GM12878 (cell line): ENCODE results near the gene PHACTR3. TPM values are rescaled to one million over a fixed set of nuclear protein-coding genes. Genes with fewer than 3 reads are reported as not detected.

Experiments used
- ATAC-seq: fragments of 200-7000 bp; cut with Tn5 transposase; 3 replicates; pipeline ENCODE4 v1.9.1; 2020; ENCODE audit warnings: mild to moderate bottlenecking, moderate library complexity
- BruUV-seq: library from RNA; stranded (reverse); fragments of 400-500 nt; replicated peaks from 2 replicates; lab custom pipeline; 2021; lab: Mats Ljungman, UMichigan
- CTCF ChIA-PET: fragments of 300-600 bp; sonication (Branson Sonifier 250); formaldehyde crosslinking; extraction: SDS; loops from one replicate; lab custom pipeline; 2021; ENCODE audit warnings: inconsistent platforms; lab: Yijun Ruan, JAX
- POLR2A ChIA-PET: fragments of 350-600 bp; formaldehyde crosslinking; extraction: SDS; loops from one replicate; lab custom pipeline; 2021; ENCODE audit warnings: inconsistent platforms; lab: Charles Lee
- RAD21 ChIA-PET: fragments of 300-600 bp; sonication (Branson Sonifier 250); formaldehyde crosslinking; loops from one replicate; lab custom pipeline; 2023; ENCODE audit warnings: antibody characterized with exemption; ENCODE audit not compliant: unreplicated experiment; lab: Charles Lee
- SMC1A ChIA-PET: fragments of 300-600 bp; sonication (Branson Sonifier 250); formaldehyde crosslinking; loops from one replicate; lab custom pipeline; 2023; ENCODE audit not compliant: unreplicated experiment, uncharacterized antibody; lab: Charles Lee
- DNase-seq: peaks from one replicate; pipeline ENCODE4 v3.0.0-alpha.2; 2011; ENCODE audit warnings: low read depth, low spot score
- FAIRE-seq: peaks from 3 replicates; lab custom pipeline; 2011; peaks lifted over from hg19 to GRCh38; lab: Jason Lieb, UNC
- H2AFZ ChIP-seq: 2 replicates; pipeline ENCODE4 v1.6.0; 2011; ENCODE audit warnings: low read depth, low read length, control low read depth; ENCODE audit not compliant: control insufficient read depth
- H3K27ac ChIP-seq: 2 replicates; pipeline ENCODE4 v1.5.1; 2011; ENCODE audit warnings: control low read depth; ENCODE audit not compliant: control insufficient read depth, insufficient read depth
- H3K27me3 ChIP-seq, 2 experiments: replicated peaks in 1 of 2; 2 replicates each; pipeline versions ENCODE4 v1.6.0 to v1.6.1; 2011; ENCODE audit warnings: low read length in 1 of 2; ENCODE audit not compliant: control insufficient read depth in 2 of 2, insufficient read depth in 2 of 2
- H3K36me3 ChIP-seq, 2 experiments: 2 replicates each; pipeline ENCODE4 v1.5.1; 2011; ENCODE audit warnings: low read length in 1 of 2; ENCODE audit not compliant: control insufficient read depth in 2 of 2, insufficient read depth in 2 of 2
- H3K4me1 ChIP-seq: 2 replicates; pipeline ENCODE4 v1.6.1; 2011; ENCODE audit warnings: mild to moderate bottlenecking, low read length, moderate library complexity, mixed read lengths; ENCODE audit not compliant: control insufficient read depth, insufficient read depth
- H3K4me2 ChIP-seq: 2 replicates; pipeline ENCODE4 v1.6.0; 2011; ENCODE audit warnings: control low read depth; ENCODE audit not compliant: control insufficient read depth, insufficient read depth
- H3K4me3 ChIP-seq: fragments of 200-600 bp; sonication (generic); 2 replicates; pipeline ENCODE4 v1.5.1; 2016
- H3K79me2 ChIP-seq: 2 replicates; pipeline ENCODE4 v1.6.0; 2011; ENCODE audit warnings: low read length; ENCODE audit not compliant: control insufficient read depth, insufficient read depth
- H3K9ac ChIP-seq: 2 replicates; pipeline ENCODE4 v1.8.0; 2011; ENCODE audit warnings: low read length, control low read depth, mixed read lengths; ENCODE audit not compliant: control insufficient read depth, insufficient read depth
- H3K9me3 ChIP-seq: replicated peaks from 3 replicates; pipeline ENCODE4 v1.5.1; 2011; ENCODE audit warnings: mild to moderate bottlenecking, low read length; ENCODE audit not compliant: control insufficient read depth, insufficient read depth
- H4K20me1 ChIP-seq: 2 replicates; pipeline ENCODE4 v1.6.0; 2011; ENCODE audit not compliant: control insufficient read depth, insufficient read depth
- ASH2L ChIP-seq: fragments of 300-600, 200-600 bp; sonication (generic); IDR thresholded peaks from 2 replicates; pipeline ENCODE4 v1.6.1; 2017; ENCODE audit warnings: low read depth, mild to moderate bottlenecking, borderline replicate concordance
- ATF7 ChIP-seq: fragments of 450-650 bp; IDR thresholded peaks from 2 replicates; pipeline ENCODE4 v1.6.1; 2016; ENCODE audit warnings: low read depth, mild to moderate bottlenecking
- CBX3 ChIP-seq: fragments of 200-600 bp; sonication (generic); IDR thresholded peaks from 2 replicates; pipeline ENCODE4 v1.6.1; 2016; ENCODE audit warnings: low read depth, borderline replicate concordance
- CEBPZ ChIP-seq: fragments of 150-350 bp; IDR thresholded peaks from 2 replicates; pipeline ENCODE4 v1.6.1; 2016; ENCODE audit warnings: low read depth, low read length
- FOS ChIP-seq: IDR thresholded peaks from 3 replicates; pipeline ENCODE4 v1.6.1; 2011; ENCODE audit warnings: borderline replicate concordance; ENCODE audit not compliant: insufficient read length; ENCODE audit errors: extremely low read depth
- FOXK2 ChIP-seq: fragments of 450-650 bp; IDR thresholded peaks from 2 replicates; pipeline ENCODE4 v1.6.1; 2017; ENCODE audit warnings: mild to moderate bottlenecking, moderate library complexity
- HDAC2 ChIP-seq: fragments of 200-600 bp; sonication (generic); IDR thresholded peaks from 2 replicates; pipeline ENCODE4 v1.6.1; 2017
- IKZF2 ChIP-seq, 2 experiments: fragments of 450-650 bp; IDR thresholded peaks; 2 replicates each; pipeline ENCODE4 v1.6.1; 2017; ENCODE audit warnings: mild to moderate bottlenecking in 2 of 2, moderate library complexity in 2 of 2
- IRF3 ChIP-seq: fragments of 450-650 bp; IDR thresholded peaks from 2 replicates; pipeline ENCODE4 v1.6.1; 2014; ENCODE audit warnings: mild to moderate bottlenecking
- NFIC ChIP-seq: IDR thresholded peaks from 2 replicates; pipeline ENCODE4 v1.6.1; 2012; ENCODE audit warnings: low read depth, mild to moderate bottlenecking, inconsistent platforms, low read length, moderate library complexity
- PML ChIP-seq: IDR thresholded peaks from 2 replicates; pipeline ENCODE4 v1.6.1; 2012; ENCODE audit warnings: low read length, inconsistent platforms
- SIN3A ChIP-seq: IDR thresholded peaks from 2 replicates; pipeline ENCODE4 v1.6.1; 2012; ENCODE audit warnings: low read depth, low read length, improper control_type of control experiment
- STAT1 ChIP-seq: fragments of 450-650 bp; conservative IDR thresholded peaks from 2 replicates; pipeline ENCODE4 v1.6.1; 2014; ENCODE audit warnings: antibody characterized with exemption, mild to moderate bottlenecking
- TCF3 ChIP-seq: IDR thresholded peaks from 2 replicates; pipeline ENCODE4 v1.6.1; 2012; ENCODE audit warnings: low read depth, mild to moderate bottlenecking, low read length, borderline replicate concordance; ENCODE audit not compliant: insufficient read depth
- ZNF217 ChIP-seq: fragments of 450-650 bp; IDR thresholded peaks from 2 replicates; pipeline ENCODE4 v1.6.1; 2017; ENCODE audit warnings: antibody characterized with exemption, mild to moderate bottlenecking
- ZNF24 ChIP-seq: fragments of 450-650 bp; IDR thresholded peaks from 2 replicates; pipeline ENCODE4 v1.6.1; 2017; ENCODE audit warnings: antibody characterized with exemption, mild to moderate bottlenecking
- WGBS: methylation state at CpG from one replicate; pipeline ENCODE4 v1.1.6; 2016; ENCODE audit warnings: low lambda C conversion rate; ENCODE audit not compliant: insufficient replicate concordance, insufficient coverage; ENCODE audit errors: missing lambda C conversion rate; 5-methylcytosine and 5-hydroxymethylcytosine counted together
- in situ Hi-C: fragments of 300-500 bp; cut with MboI; formaldehyde crosslinking; loops from 9 replicates; pipeline ENCODE4 v1.14.3; 2018; ENCODE audit warnings: mixed read lengths
- intact Hi-C: fragments of 100-400 bp; cut with micrococcal nuclease; formaldehyde crosslinking; loops from one replicate; pipeline ENCODE4 v1.14.2; 2022; ENCODE audit not compliant: unreplicated experiment
- polyA plus RNA-seq, 11 experiments: library from polyadenylated mRNA; depleted of rRNA in 4 of 11; unstranded in 6 of 11; stranded (reverse) in 5 of 11; fragments of >200 nt; fragmentation: Nextera tagmentation in 4 of 11; fragmentation: Illumina TruSeq in 1 of 11; extraction: Ambion mirVana in 4 of 11; extraction: Trizol in 1 of 11; gene quantifications; 1 replicate in 1 of 11; 2 replicates in 10 of 11; pipeline versions ENCODE4 v1.2.1 to v1.2.3, GENCODE V29; 2011 to 2016; ENCODE audit warnings: inconsistent platforms in 2 of 11, missing spikeins in 2 of 11, low read depth in 1 of 11
- total RNA-seq, 4 experiments: library from RNA; depleted of rRNA in 3 of 4; stranded (reverse); fragments of >200 nt in 3 of 4; fragmentation: Illumina TruSeq in 1 of 4; extraction: Trizol in 1 of 4; gene quantifications; 2 replicates each; pipeline versions ENCODE4 v1.2.1 to v1.2.3, GENCODE V29; 2013 to 2021
- TF ChIP-seq, protein P1 (sequence below): fragments of 450-650 bp; IDR thresholded peaks from 2 replicates; pipeline ENCODE4 v1.6.1; 2017; ENCODE audit warnings: mild to moderate bottlenecking, low read depth, inconsistent platforms; ENCODE audit not compliant: poor library complexity, severe bottlenecking

Gene PHACTR3
- total and polyA plus RNA-seq, 10 of the 15 experiments (the other 5 are each of a cell fraction or from before 2014, with no cell fraction given) = 0.17 to 2.7 (median 0.27) TPM; not detected in 1

DNA sequence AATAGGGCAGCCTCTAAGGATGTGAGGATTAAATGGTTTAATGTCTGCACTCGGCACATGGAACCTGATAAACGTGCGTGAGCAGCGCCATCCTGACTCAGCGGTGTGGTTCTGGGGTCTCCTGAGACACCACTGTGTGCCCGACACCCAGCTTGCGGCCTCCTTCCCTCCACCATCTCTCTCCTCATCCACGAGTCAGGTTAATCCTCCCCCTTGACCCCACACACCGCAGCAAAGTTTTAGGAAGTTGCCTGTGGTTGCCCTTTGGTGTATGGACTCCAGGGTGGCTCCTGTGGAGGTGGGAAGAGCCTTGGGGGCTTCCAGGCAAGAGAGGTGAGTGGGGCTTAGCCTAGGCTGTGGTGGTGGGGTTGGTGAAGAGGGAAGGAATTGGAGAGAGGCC lies 68.2 kb downstream of the PHACTR3 start (continued):
- TF ChIP-seq, protein P1, sequence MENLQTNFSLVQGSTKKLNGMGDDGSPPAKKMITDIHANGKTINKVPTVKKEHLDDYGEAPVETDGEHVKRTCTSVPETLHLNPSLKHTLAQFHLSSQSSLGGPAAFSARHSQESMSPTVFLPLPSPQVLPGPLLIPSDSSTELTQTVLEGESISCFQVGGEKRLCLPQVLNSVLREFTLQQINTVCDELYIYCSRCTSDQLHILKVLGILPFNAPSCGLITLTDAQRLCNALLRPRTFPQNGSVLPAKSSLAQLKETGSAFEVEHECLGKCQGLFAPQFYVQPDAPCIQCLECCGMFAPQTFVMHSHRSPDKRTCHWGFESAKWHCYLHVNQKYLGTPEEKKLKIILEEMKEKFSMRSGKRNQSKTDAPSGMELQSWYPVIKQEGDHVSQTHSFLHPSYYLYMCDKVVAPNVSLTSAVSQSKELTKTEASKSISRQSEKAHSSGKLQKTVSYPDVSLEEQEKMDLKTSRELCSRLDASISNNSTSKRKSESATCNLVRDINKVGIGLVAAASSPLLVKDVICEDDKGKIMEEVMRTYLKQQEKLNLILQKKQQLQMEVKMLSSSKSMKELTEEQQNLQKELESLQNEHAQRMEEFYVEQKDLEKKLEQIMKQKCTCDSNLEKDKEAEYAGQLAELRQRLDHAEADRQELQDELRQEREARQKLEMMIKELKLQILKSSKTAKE = no peak
- TF ChIP-seq IRF3 (no peak), CBX3 (no peak), FOXK2 (no peak), HDAC2 (no peak), ATF7 (no peak), SIN3A (no peak), IKZF2 (IDR thresholded peaks at IDR 0.05) (no peak)
- TF ChIP-seq, all 136 proteins: peak for 0

DNA sequence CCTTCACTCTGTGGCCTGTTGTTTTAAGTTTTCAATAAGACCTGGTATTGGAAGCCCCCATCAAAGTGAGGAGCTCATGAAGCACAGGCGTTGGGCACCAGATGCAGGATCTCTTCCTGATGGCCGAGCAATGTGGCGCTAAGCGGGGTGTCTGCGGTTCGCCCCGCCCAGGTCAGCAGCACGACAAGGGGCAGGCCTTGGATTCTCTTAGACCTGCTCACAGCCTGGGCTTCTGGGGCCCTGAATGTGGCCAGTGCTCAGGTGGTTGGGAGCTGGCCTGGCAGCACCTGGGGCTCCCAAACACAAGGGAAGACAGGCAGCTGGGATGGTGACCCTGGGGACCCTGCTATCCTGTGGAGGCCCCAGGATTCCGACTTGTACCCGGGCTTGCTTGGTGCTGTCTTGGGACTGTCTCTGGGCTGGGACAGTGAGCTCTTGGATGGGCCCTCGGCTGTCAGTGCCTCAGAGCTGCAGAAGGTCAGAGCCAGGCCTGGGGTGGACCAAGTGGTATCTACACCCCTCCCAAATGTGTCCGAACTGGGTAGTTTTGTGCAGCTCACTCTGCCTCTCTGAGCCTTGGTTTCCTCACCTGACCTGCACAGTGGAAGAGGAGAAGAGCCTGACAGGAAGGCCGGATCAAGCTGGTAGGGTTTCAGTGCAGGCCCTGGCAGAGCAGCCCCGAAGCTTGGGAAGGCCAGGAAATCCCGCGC lies 69.1 kb downstream of the PHACTR3 start:
- Histone ChIP-seq H3K4me1 (no peaks in the 10 kb centered on the region), H3K27ac (no peak overlapping the region), H2AFZ (no peak overlapping the region), H4K20me1 (no peaks in the 10 kb centered on the region), H3K79me2 (no peaks in the 10 kb centered on the region), H3K4me2 (no peak overlapping the region), H3K9ac (no peak overlapping the region), H3K36me3 (no peaks in the 10 kb centered on the region), H3K27me3 (no peaks in the 10 kb centered on the region; a peak in 2 of 4 replicates), H3K9me3 (no peaks in the 10 kb centered on the region), H3K4me3 (no peak overlapping the region)
- POLR2A ChIA-PET = no interaction called here
- SMC1A ChIA-PET = no interaction called here
- intact Hi-C loops = no loop called here
- TF ChIP-seq STAT1 (no peak), ZNF217 (no peak), ZNF24 (no peak), CEBPZ (no peak), PML (no peak), ASH2L (no peak), TCF3 (no peak), NFIC (no peak), FOS (no peak)
- CTCF ChIA-PET = interaction anchor here (1.2 kb wide), 1 partner anchor 177 kb away, joined by 3 read pairs; no protein-coding TSS in a partner anchor
- ATAC-seq (no peak), FAIRE-seq (no peak), DNase-seq (no peak)
- in situ Hi-C loops = no loop called here
- RAD21 ChIA-PET = no interaction called here
- WGBS = 55% methylated on average over 16 of the region's 16 CpGs
- BruUV-seq = no TSS peak
